ENCODE results near the gene ABTB2.

ABTB2 gene

GRCh38 chr11:34243600-34244464 is 114.0 kb downstream of the ABTB2 start:
- ATAC-seq = peak; percentile 81
- peaks cover 100% of the 10 kb centered on the region for H3K4me1 Mint-ChIP-seq
- peak overlapping the region; percentile 45 to 70 for H3K4me3 Mint-ChIP-seq
- peak overlapping the region; percentile 13 to 27 for H3K27ac Mint-ChIP-seq
- H3K27me3 Mint-ChIP-seq = no peaks in the 10 kb centered on the region
- no peaks in the 10 kb centered on the region for H3K9me3 Mint-ChIP-seq
- peak; percentile 60 to 80 for DNase-seq

- DNase-seq (no peak), ATAC-seq (no peak)
- H3K9me3 Mint-ChIP-seq = peaks cover 0 to 7% of the 10 kb centered on the region in 2 donors
- H3K27me3 Mint-ChIP-seq = no peaks in the 10 kb centered on the region
- peaks cover 93% of the 10 kb centered on the region for H3K4me1 Mint-ChIP-seq
- no peak overlapping the region for H3K4me3 Mint-ChIP-seq
- no peak overlapping the region for H3K27ac Mint-ChIP-seq
Measured at GRCh38 chr11:34242037-34242625, 115.7 kb downstream of the ABTB2 start.

GRCh38 chr11:34240150-34240494 is 117.7 kb downstream of the ABTB2 start:
- H3K9me3 Mint-ChIP-seq = peaks cover 0 to 7% of the 10 kb centered on the region in 2 donors
- DNase-seq (no peak), ATAC-seq (no peak)
- peaks cover 7% of the 10 kb centered on the region for H3K27me3 Mint-ChIP-seq
- no peak overlapping the region for H3K27ac Mint-ChIP-seq
- peaks cover 83% of the 10 kb centered on the region for H3K4me1 Mint-ChIP-seq
- peak overlapping the region; percentile 3 to 59 for H3K4me3 Mint-ChIP-seq

GRCh38 chr11:34239465-34240149 is 118.2 kb downstream of the ABTB2 start:
- no peak overlapping the region for H3K27ac Mint-ChIP-seq
- H3K4me3 Mint-ChIP-seq = peak overlapping the region in 1 of 2 donors; percentile 59
- H3K27me3 Mint-ChIP-seq = peaks cover 7% of the 10 kb centered on the region
- ATAC-seq (peak; percentile 37), DNase-seq (no peak)
- H3K4me1 Mint-ChIP-seq = peaks cover 83% of the 10 kb centered on the region
- peaks cover 0 to 7% of the 10 kb centered on the region in 2 donors for H3K9me3 Mint-ChIP-seq

GRCh38 chr11:34238966-34239365 is 118.8 kb downstream of the ABTB2 start:
- Mint-ChIP-seq H3K4me1 (peaks cover 83% of the 10 kb centered on the region), H3K4me3 (no peak overlapping the region), H3K27me3 (peaks cover 7% of the 10 kb centered on the region), H3K27ac (no peak overlapping the region), H3K9me3 (peaks cover 0 to 7% of the 10 kb centered on the region in 2 donors)
- DNase-seq (no peak), ATAC-seq (no peak)

- ATAC-seq (no peak), DNase-seq (no peak)
- Mint-ChIP-seq H3K4me1 (peaks cover 83% of the 10 kb centered on the region), H3K27ac (peak overlapping the region in 1 of 2 donors; percentile 67), H3K4me3 (no peak overlapping the region), H3K9me3 (peaks cover 0 to 7% of the 10 kb centered on the region in 2 donors), H3K27me3 (peaks cover 7% of the 10 kb centered on the region)
Measured at GRCh38 chr11:34238533-34238932, 119.3 kb downstream of the ABTB2 start.

- H3K27ac Mint-ChIP-seq = no peak overlapping the region
- ATAC-seq (no peak), DNase-seq (no peak)
- H3K4me3 Mint-ChIP-seq = no peak overlapping the region
- peaks cover 7% of the 10 kb centered on the region for H3K27me3 Mint-ChIP-seq
- H3K9me3 Mint-ChIP-seq = peaks cover 0 to 7% of the 10 kb centered on the region in 2 donors
- H3K4me1 Mint-ChIP-seq = peaks cover 81% of the 10 kb centered on the region
Measured at GRCh38 chr11:34236572-34236971, 121.2 kb downstream of the ABTB2 start.

GRCh38 chr11:34235591-34236071 is 122.2 kb downstream of the ABTB2 start:
- Mint-ChIP-seq H3K4me1 (peaks cover 81% of the 10 kb centered on the region), H3K4me3 (no peak overlapping the region), H3K27ac (no peak overlapping the region), H3K9me3 (peaks cover 0 to 7% of the 10 kb centered on the region in 2 donors), H3K27me3 (peaks cover 7% of the 10 kb centered on the region)
- no peak for ATAC-seq
- no peak for DNase-seq

GRCh38 chr11:34235189-34235588 is 122.6 kb downstream of the ABTB2 start:
- peak overlapping the region; percentile 64 to 67 for H3K4me3 Mint-ChIP-seq
- DNase-seq = peak in 1 of 2 donors; percentile 31
- peaks cover 7% of the 10 kb centered on the region for H3K27me3 Mint-ChIP-seq
- H3K9me3 Mint-ChIP-seq = peaks cover 0 to 7% of the 10 kb centered on the region in 2 donors
- ATAC-seq = peak; percentile 69
- peak overlapping the region; percentile 58 to 94 for H3K27ac Mint-ChIP-seq
- H3K4me1 Mint-ChIP-seq = peaks cover 81% of the 10 kb centered on the region

GRCh38 chr11:34234086-34234740 is 123.6 kb downstream of the ABTB2 start:
- Mint-ChIP-seq H3K9me3 (peaks cover 0 to 7% of the 10 kb centered on the region in 2 donors), H3K27ac (peak overlapping the region; percentile 75 to 95), H3K27me3 (peaks cover 7% of the 10 kb centered on the region), H3K4me3 (peak overlapping the region; percentile 48 to 74), H3K4me1 (peaks cover 77% of the 10 kb centered on the region)
- ATAC-seq = peak; percentile 93
- DNase-seq = peak; percentile 78 to 91

GRCh38 chr11:34233215-34233614 is 124.6 kb downstream of the ABTB2 start:
- H3K4me3 Mint-ChIP-seq = no peak overlapping the region
- peaks cover 7% of the 10 kb centered on the region for H3K27me3 Mint-ChIP-seq
- DNase-seq (no peak), ATAC-seq (no peak)
- peaks cover 67% of the 10 kb centered on the region for H3K4me1 Mint-ChIP-seq
- H3K9me3 Mint-ChIP-seq = peaks cover 0 to 5% of the 10 kb centered on the region in 2 donors
- H3K27ac Mint-ChIP-seq = no peak overlapping the region

- Mint-ChIP-seq H3K27ac (no peak overlapping the region), H3K4me1 (peaks cover 63% of the 10 kb centered on the region), H3K9me3 (peaks cover 0 to under 1% of the 10 kb centered on the region in 2 donors), H3K4me3 (no peak overlapping the region), H3K27me3 (peaks cover 7% of the 10 kb centered on the region)
- DNase-seq = no peak
- no peak for ATAC-seq
Measured at GRCh38 chr11:34232807-34233206, 125.0 kb downstream of the ABTB2 start.

- H3K27ac Mint-ChIP-seq = no peak overlapping the region
- H3K4me3 Mint-ChIP-seq = no peak overlapping the region
- no peaks in the 10 kb centered on the region for H3K9me3 Mint-ChIP-seq
- H3K27me3 Mint-ChIP-seq = peaks cover 16% of the 10 kb centered on the region
- ATAC-seq (no peak), DNase-seq (no peak)
- H3K4me1 Mint-ChIP-seq = peaks cover 29% of the 10 kb centered on the region
Measured at GRCh38 chr11:34226210-34226609, 131.6 kb downstream of the ABTB2 start.

- ATAC-seq (no peak), DNase-seq (no peak)
- Mint-ChIP-seq H3K27ac (no peak overlapping the region), H3K4me1 (peaks cover 18% of the 10 kb centered on the region), H3K4me3 (no peak overlapping the region), H3K9me3 (no peaks in the 10 kb centered on the region), H3K27me3 (peaks cover 16% of the 10 kb centered on the region)
Measured at GRCh38 chr11:34225091-34225490, 132.7 kb downstream of the ABTB2 start.

- peaks cover 16% of the 10 kb centered on the region for H3K27me3 Mint-ChIP-seq
- ATAC-seq = no peak
- no peaks in the 10 kb centered on the region for H3K9me3 Mint-ChIP-seq
- no peak overlapping the region for H3K4me3 Mint-ChIP-seq
- no peak for DNase-seq
- H3K4me1 Mint-ChIP-seq = peaks cover 13% of the 10 kb centered on the region
- no peak overlapping the region for H3K27ac Mint-ChIP-seq
Measured at GRCh38 chr11:34224434-34224966, 133.3 kb downstream of the ABTB2 start.
